ENCODE results near the gene MTR. TPM values are rescaled to one million over a fixed set of nuclear protein-coding genes. Genes with fewer than 3 reads are reported as not detected.

Gene MTR
- total RNA-seq, 2 donors from 2014 or later, result 45.8 to 52.0 TPM

DNA sequence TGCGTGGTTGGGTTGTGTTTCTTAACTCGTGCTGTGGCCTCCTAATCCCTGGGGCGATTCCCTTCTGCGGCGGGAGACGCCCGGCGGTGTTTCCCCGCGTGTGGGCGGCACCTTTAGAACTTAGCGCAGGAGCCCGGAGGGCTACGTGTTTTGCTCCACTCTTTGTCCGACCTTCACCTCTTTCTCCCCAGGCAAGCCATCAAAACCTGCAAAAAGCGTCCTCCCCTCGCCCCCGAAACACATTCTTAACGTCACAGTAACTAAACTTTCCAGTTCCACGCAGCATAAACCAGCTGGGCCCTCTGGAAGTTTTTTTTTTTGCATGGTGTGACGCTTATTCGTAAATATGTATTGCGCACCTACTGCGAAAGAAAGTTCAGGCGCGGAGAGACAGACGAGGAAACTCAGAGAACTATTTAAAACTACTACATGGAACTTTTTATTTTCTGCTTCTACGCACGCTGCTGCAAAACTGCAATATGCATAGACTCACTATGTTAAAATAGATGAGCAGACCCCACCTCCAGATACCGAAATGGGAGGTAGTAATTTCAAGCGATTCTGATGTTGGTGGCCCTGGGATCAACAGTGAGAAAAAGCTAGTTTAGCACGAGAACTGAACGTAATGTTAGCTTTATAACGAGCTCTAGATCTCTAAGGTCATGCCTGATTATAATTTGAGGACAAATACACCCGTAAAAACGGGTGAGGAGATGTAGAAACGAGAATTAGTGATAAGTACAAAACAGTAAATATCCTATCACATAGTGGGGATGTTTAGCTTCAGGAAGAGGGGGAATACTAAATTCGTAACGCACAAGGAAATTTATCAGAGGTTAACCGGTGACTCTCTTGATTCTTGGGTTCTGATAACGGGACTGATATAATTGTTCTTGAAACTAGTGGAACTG, 920 bp downstream of the MTR start:
- H3K27me3 Mint-ChIP-seq, result peaks cover 9% of the 10 kb centered on the region
- H3K4me1 Mint-ChIP-seq, result peaks cover 35% of the 10 kb centered on the region
- DNase-seq (peak; percentile 57 to 68 (median 66)), ATAC-seq (peak; percentile 70)
- no peaks in the 10 kb centered on the region for H3K9me3 ChIP-seq (ENCODE audit: control insufficient read depth, low read length, poor library complexity, severe bottlenecking)
- peak overlapping the region; percentile 99 for H3K27ac Mint-ChIP-seq
- H3K4me3 Mint-ChIP-seq, result peak overlapping the region; percentile 97
- peaks cover 3% of the 10 kb centered on the region for H3K36me3 Mint-ChIP-seq (ENCODE audit: low read depth)

DNA sequence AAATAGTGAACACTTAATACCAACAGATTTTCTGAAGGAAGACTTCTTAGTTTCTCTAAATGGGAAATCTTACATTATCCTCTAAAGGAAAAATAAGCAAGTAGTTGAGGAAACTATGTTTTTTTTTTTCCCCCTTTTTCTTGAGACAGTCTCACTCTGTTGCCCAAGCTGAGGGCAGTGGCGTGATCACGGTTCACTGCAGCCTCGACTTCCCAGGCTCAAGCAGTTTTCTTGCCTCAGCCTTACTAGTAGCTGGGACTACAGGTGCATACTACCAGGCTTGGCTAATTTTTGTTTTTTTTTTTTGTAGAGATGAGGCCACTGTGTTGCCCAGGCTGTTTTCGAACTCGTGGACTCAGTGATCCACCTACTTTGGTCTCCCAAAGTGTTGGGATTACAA, 3.9 kb downstream of the MTR start:
- Mint-ChIP-seq H3K36me3 (ENCODE audit: low read depth) (peaks cover 3% of the 10 kb centered on the region), H3K27ac (no peak overlapping the region), H3K4me1 (peaks cover 59% of the 10 kb centered on the region), H3K27me3 (no peaks in the 10 kb centered on the region), H3K4me3 (no peak overlapping the region)
- DNase-seq (no peak), ATAC-seq (no peak)
- H3K9me3 ChIP-seq (ENCODE audit: control insufficient read depth, low read length, poor library complexity, severe bottlenecking), result no peaks in the 10 kb centered on the region

DNA sequence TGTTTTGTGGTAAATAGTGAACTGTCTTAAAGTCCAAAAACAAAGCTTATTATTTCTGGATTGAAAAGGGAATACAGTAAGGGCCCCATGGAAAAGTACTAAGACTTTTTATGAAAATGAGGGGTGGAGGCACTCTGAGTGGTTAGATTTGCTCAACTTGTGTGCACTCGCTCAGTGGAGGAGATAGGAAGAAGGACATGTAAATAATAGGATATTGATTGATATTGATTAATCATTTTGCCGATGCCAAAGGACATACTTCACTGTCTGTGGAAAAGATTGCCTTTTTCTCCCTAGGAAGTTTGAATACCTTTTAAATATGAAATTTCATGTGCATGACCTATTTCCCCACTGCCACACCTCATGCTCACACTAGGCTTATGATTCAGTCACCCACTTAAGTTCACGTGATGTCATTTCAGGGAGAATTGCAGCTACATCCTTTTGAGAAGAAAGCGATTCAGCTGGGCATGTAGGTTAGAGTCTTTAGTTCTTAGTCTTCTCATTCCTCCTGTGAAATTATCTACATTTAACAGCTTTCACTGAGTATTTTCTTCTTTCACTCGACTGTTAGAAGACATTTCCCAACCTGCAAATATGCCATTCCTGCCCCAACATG, 5.0 kb downstream of the MTR start:
- Mint-ChIP-seq H3K27me3 (no peaks in the 10 kb centered on the region), H3K4me1 (peaks cover 55% of the 10 kb centered on the region), H3K4me3 (no peak overlapping the region), H3K27ac (no peak overlapping the region), H3K36me3 (ENCODE audit: low read depth) (peaks cover 7% of the 10 kb centered on the region)
- no peaks in the 10 kb centered on the region for H3K9me3 ChIP-seq (ENCODE audit: control insufficient read depth, low read length, poor library complexity, severe bottlenecking)
- ATAC-seq (no peak), DNase-seq (no peak)

DNA sequence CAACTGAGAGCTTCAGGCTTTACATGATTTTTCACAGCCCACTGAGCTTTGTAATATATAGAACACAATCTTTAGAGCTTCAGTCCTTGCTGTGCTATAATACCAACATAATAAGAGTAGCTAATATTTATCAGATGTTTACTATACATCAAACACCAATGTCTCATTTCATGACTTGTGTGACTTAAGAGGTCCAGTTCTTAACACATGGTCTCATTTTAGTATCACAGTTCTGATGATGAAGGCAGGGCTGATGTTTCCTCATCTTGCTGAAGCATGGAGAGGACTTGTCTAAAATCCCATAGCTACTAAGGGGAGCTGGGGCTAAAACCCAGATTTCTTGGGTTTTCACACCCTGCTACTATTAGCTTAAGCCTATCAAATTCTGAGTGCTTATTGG, 5.5 kb downstream of the MTR start:
- Mint-ChIP-seq H3K27ac (no peak overlapping the region), H3K4me3 (no peak overlapping the region), H3K27me3 (no peaks in the 10 kb centered on the region), H3K4me1 (peaks cover 54% of the 10 kb centered on the region), H3K36me3 (ENCODE audit: low read depth) (peaks cover 7% of the 10 kb centered on the region)
- no peaks in the 10 kb centered on the region for H3K9me3 ChIP-seq (ENCODE audit: control insufficient read depth, low read length, poor library complexity, severe bottlenecking)
- DNase-seq (no peak), ATAC-seq (no peak)

DNA sequence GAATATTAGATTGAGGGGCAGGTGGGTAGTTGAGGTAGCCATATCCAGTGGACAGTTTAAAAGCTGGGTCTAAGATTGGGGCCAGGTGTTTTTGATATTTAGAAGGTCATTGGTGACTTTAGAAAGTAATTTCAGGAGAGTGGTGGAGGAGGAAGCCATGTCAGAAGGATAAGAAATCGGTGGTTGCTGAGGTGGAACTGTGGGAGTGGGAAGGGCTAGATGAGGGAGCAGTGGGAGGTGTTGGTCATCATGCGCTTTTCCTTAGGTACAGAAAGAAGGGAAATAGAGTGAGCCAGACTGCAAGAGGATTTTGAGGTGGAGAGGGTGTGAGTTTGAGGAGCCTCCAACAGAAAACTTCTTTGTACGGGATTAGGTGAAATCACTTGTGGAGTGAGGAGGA, 7.2 kb downstream of the MTR start:
- peaks cover 7% of the 10 kb centered on the region for H3K36me3 Mint-ChIP-seq (ENCODE audit: low read depth)
- no peaks in the 10 kb centered on the region for H3K27me3 Mint-ChIP-seq
- peaks cover 46% of the 10 kb centered on the region for H3K4me1 Mint-ChIP-seq
- peak overlapping the region; percentile 78 for H3K27ac Mint-ChIP-seq
- DNase-seq, result no peak
- ATAC-seq, result no peak
- H3K9me3 ChIP-seq (ENCODE audit: control insufficient read depth, low read length, poor library complexity, severe bottlenecking), result no peaks in the 10 kb centered on the region
- no peak overlapping the region for H3K4me3 Mint-ChIP-seq

DNA sequence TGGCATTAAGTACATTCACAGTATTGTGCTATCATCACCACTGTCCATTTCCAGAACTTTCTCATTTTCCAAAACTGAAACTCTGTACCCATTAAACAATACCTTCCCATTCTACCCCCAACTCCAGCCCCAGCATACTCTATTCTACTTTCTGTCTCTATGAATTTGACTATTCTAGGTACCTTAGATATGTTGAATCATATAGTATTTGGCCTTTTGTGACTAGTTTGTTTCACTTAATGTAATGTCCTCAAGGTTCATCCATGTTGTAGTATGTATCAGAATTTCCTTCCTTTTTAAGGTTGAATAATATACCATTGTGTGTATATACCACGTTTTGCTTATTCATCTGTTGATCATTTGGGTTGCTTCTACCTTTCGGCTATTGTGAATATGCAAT, 11.5 kb downstream of the MTR start:
- H3K36me3 Mint-ChIP-seq (ENCODE audit: low read depth), result peaks cover 12% of the 10 kb centered on the region
- DNase-seq (no peak), ATAC-seq (no peak)
- no peaks in the 10 kb centered on the region for H3K27me3 Mint-ChIP-seq
- H3K27ac Mint-ChIP-seq, result no peak overlapping the region
- H3K4me3 Mint-ChIP-seq, result no peak overlapping the region
- H3K4me1 Mint-ChIP-seq, result peaks cover 31% of the 10 kb centered on the region
- no peaks in the 10 kb centered on the region for H3K9me3 ChIP-seq (ENCODE audit: control insufficient read depth, low read length, poor library complexity, severe bottlenecking)

DNA sequence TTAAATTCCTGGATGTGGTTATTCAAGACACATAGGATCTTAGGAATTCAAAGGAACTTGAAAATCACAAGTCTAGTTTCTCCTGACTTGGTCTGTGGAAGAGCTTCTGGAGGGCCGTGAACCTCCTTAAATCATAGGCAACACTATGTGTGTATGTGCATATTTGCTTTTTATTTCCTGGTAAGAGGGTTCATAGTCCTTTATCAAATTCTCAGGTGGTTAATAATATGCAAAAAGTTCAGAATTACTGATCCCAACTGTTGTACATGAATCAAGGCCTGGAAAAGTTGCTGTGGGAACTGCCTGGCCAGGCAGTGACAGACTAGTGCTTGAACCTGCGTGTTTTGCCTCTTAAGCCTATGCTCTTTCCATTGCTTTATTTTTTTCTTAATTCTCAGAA, 12.9 kb downstream of the MTR start:
- ATAC-seq (no peak), DNase-seq (no peak)
- peaks cover 19% of the 10 kb centered on the region for H3K4me1 Mint-ChIP-seq
- no peak overlapping the region for H3K4me3 Mint-ChIP-seq
- H3K27me3 Mint-ChIP-seq, result no peaks in the 10 kb centered on the region
- H3K27ac Mint-ChIP-seq, result no peak overlapping the region
- H3K9me3 ChIP-seq (ENCODE audit: control insufficient read depth, low read length, poor library complexity, severe bottlenecking), result no peaks in the 10 kb centered on the region
- H3K36me3 Mint-ChIP-seq (ENCODE audit: low read depth), result peaks cover 12% of the 10 kb centered on the region

DNA sequence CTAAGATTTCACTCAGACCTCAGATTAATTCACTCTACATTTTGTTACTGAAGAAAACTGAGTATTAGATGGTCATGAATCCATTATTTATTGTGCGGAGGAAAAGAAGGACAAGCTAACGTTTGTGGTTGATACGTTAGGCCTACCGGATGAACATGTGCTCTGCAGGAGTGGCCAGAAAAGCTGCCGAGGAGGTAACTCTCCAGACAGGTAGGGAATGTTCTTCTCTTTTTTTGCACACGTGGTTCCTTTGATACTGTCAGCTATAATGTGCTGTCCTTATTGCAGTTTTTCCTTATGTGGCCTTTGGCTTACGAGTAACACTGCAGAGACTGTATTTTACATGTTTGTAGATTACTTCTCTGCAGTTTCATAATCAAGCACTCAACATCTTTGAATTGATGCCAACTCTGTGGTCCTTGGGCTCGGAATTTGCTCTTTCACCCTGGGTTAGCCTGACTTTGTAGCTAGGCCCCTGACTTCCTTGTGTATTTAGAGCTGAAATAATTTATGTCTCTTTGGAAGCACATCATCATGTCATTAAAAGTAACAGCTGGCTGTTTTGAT, 13.6 kb downstream of the MTR start:
- no peaks in the 10 kb centered on the region for H3K9me3 ChIP-seq (ENCODE audit: control insufficient read depth, low read length, poor library complexity, severe bottlenecking)
- Mint-ChIP-seq H3K27ac (no peak overlapping the region), H3K4me3 (no peak overlapping the region), H3K36me3 (ENCODE audit: low read depth) (peaks cover 13% of the 10 kb centered on the region), H3K27me3 (no peaks in the 10 kb centered on the region), H3K4me1 (peaks cover 16% of the 10 kb centered on the region)
- ATAC-seq (no peak), DNase-seq (no peak)

DNA sequence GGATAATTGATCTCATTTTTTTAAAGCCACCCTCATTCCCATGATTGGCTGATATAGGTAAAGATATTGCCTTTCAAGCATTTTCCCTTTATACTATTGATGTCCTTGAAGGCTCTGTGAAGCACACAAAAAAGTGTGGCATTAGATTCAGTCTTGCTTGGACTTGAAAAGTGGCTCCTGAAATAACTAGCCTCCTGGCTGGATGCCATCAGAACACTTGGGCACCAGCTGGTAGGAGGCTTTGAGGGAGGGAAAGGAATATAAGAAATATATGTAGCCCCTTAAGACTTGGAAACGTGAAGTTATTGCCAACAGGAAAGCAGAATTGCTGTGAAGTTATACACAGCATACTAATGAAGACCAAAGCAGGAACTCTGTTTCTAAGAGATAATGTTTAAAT, 14.1 kb downstream of the MTR start:
- no peak overlapping the region for H3K27ac Mint-ChIP-seq

DNA sequence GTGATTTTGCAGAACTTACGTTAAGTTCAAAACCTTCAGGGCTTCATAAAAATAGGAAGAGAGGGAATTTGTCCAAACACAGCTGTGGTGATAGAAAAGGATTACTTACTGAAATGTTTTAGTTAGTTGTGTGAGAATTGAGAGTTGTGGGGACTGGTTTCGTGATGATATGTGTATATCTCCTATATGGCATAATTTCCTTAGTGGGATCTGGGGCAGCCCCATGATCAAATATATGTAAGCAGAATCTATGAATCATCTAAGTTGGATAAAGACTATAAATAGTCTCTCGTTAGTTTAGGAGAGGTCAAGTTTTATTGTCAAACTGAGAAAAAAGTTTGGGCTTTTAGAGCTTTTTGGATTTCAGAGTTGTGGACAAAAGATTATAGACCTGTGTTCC, 14.9 kb downstream of the MTR start:
- H3K27me3 Mint-ChIP-seq, result no peaks in the 10 kb centered on the region
- no peaks in the 10 kb centered on the region for H3K9me3 ChIP-seq (ENCODE audit: control insufficient read depth, low read length, poor library complexity, severe bottlenecking)
- H3K36me3 Mint-ChIP-seq (ENCODE audit: low read depth), result peaks cover 13% of the 10 kb centered on the region
- H3K4me3 Mint-ChIP-seq, result no peak overlapping the region
- peaks cover 17% of the 10 kb centered on the region for H3K4me1 Mint-ChIP-seq
- H3K27ac Mint-ChIP-seq, result no peak overlapping the region
- DNase-seq (no peak), ATAC-seq (no peak)

More for the DNA sequence above, 14.1 kb downstream of the MTR start:
- Mint-ChIP-seq H3K4me1 (peaks cover 18% of the 10 kb centered on the region), H3K27me3 (no peaks in the 10 kb centered on the region), H3K4me3 (no peak overlapping the region), H3K36me3 (ENCODE audit: low read depth) (peaks cover 15% of the 10 kb centered on the region)
- no peak for ATAC-seq
- H3K9me3 ChIP-seq (ENCODE audit: control insufficient read depth, low read length, poor library complexity, severe bottlenecking), result no peaks in the 10 kb centered on the region
- no peak for DNase-seq

DNA sequence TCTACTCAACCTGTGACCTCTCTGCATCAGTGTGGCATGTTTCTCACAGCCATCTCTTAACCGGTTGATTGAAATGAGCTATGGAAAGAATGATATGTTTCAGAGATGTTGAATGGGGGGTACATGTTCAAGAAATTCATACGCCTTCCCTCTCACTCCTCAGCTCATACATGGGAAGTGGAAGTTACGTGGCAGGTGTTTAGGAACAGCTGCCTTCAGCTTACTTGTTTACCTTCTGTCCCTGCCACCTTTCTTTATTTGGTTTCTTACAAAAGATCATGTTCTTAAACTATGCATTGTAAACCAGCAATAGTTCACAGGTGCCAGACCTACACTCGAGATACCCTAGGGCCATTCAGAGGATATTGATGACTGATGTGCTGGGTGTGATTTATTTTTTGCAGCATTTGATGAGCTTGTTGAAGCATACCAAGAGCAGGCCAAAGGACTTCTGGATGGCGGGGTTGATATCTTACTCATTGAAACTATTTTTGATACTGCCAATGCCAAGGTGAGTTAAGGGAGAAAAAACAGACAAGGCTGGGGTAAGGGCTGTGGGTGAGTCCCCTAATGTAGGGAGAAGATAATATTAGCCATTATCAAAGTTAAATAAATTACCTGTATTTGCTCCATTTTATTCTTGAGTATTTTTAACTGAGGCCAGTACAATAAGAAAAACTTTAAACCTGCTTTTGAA, 17.4 kb downstream of the MTR start:
- H3K36me3 Mint-ChIP-seq (ENCODE audit: low read depth), result peaks cover 14% of the 10 kb centered on the region
- no peak for DNase-seq
- H3K4me1 Mint-ChIP-seq, result peaks cover 18% of the 10 kb centered on the region
- H3K9me3 ChIP-seq (ENCODE audit: control insufficient read depth, low read length, poor library complexity, severe bottlenecking), result no peaks in the 10 kb centered on the region
- no peak overlapping the region for H3K4me3 Mint-ChIP-seq
- H3K27ac Mint-ChIP-seq, result no peak overlapping the region
- H3K27me3 Mint-ChIP-seq, result no peaks in the 10 kb centered on the region
- no peak for ATAC-seq

DNA sequence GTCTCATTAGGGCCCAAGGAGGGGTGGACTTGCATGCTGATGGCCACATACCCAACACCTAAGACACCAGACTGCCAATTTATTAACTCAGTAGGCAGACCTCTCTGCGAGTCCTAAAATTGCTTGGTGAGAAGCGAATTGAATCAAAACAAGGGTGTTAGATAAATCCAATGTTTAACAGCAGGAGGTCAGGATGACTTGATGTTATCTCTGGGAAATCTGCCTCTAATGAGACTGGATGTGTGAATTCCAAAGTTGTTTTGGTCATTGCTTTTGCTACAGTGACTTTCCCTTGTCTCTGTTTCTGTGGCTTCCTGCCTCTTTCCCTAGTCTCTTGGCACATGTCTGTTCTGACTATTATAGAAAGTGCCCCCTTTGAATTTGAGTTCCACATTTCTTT, 20.8 kb downstream of the MTR start:
- Mint-ChIP-seq H3K27me3 (no peaks in the 10 kb centered on the region), H3K36me3 (ENCODE audit: low read depth) (peaks cover 14% of the 10 kb centered on the region), H3K4me1 (peaks cover 17% of the 10 kb centered on the region), H3K4me3 (no peak overlapping the region), H3K27ac (no peak overlapping the region)
- ATAC-seq, result no peak
- no peak for DNase-seq
- no peaks in the 10 kb centered on the region for H3K9me3 ChIP-seq (ENCODE audit: control insufficient read depth, low read length, poor library complexity, severe bottlenecking)

DNA sequence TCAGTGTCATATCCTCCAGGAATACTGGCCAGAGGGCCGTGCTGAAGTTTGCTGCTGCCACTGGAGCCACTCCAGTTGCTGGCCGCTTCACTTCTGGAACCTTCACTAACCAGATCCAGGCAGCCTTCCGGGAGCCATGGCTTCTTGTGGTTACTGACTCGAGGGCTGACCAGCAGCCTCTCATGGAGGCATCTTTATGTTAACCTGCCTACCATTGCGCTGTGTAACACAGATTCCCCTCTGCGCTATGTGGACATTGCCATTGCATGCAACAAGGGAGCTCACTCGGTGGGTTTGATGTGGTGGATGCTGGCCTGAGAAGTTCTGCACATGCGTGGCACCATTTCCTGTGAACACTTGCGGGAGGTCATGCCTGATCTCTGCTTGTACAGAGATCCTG, 24.8 kb downstream of the MTR start:
- Mint-ChIP-seq H3K4me1 (peaks cover 22% of the 10 kb centered on the region), H3K36me3 (ENCODE audit: low read depth) (peaks cover 12% of the 10 kb centered on the region), H3K27ac (no peak overlapping the region), H3K4me3 (no peak overlapping the region), H3K27me3 (no peaks in the 10 kb centered on the region)
- no peak for ATAC-seq
- DNase-seq, result no peak
- H3K9me3 ChIP-seq (ENCODE audit: control insufficient read depth, low read length, poor library complexity, severe bottlenecking), result no peaks in the 10 kb centered on the region
